ENCODE results near the gene MXRA7.
A peak's percentile ranks its signal among the peaks of the same experiment; 100 is the strongest.

MXRA7 gene

GRCh38 chr17:76672892-76673291, 37.9 kb downstream of the MXRA7 start:
- DNase-seq: no peak

- DNase-seq: no peak
Measured at GRCh38 chr17:76672270-76672851, 38.4 kb downstream of the MXRA7 start.

- DNase-seq: no peak
Measured at GRCh38 chr17:76671912-76672262, 38.9 kb downstream of the MXRA7 start.

- DNase-seq: peak; percentile 100
Measured at GRCh38 chr17:76671123-76671911, 39.4 kb downstream of the MXRA7 start.

GRCh38 chr17:76670718-76671122, 40.0 kb downstream of the MXRA7 start:
- DNase-seq: no peak

- DNase-seq: no peak
Measured at GRCh38 chr17:76670020-76670717, 40.6 kb downstream of the MXRA7 start.

- no peak for DNase-seq
Measured at GRCh38 chr17:76667786-76668453, 42.8 kb downstream of the MXRA7 start.

GRCh38 chr17:76667491-76667755, 43.3 kb downstream of the MXRA7 start:
- no peak for DNase-seq

- DNase-seq: no peak
Measured at GRCh38 chr17:76660656-76661042, 50.1 kb downstream of the MXRA7 start.

- DNase-seq: no peak
Measured at GRCh38 chr17:76659928-76660655, 50.7 kb downstream of the MXRA7 start.

GRCh38 chr17:76658242-76658662, 52.5 kb downstream of the MXRA7 start:
- no peak for DNase-seq

- DNase-seq: no peak
Measured at GRCh38 chr17:76657505-76658241, 53.1 kb downstream of the MXRA7 start.

- no peak for DNase-seq
Measured at GRCh38 chr17:76654408-76654807, 56.4 kb downstream of the MXRA7 start.

- DNase-seq: no peak
Measured at GRCh38 chr17:76650504-76650903, 60.3 kb downstream of the MXRA7 start.

- DNase-seq: no peak
Measured at GRCh38 chr17:76646712-76647111, 64.1 kb downstream of the MXRA7 start.

GRCh38 chr17:76645481-76645880, 65.3 kb downstream of the MXRA7 start:
- no peak for DNase-seq

- DNase-seq: no peak
Measured at GRCh38 chr17:76644995-76645394, 65.8 kb downstream of the MXRA7 start.

GRCh38 chr17:76643553-76644148, 67.1 kb downstream of the MXRA7 start, which contains the start of gene ST6GALNAC1:
ST6GALNAC1 (minus strand) TSS chr17:76643757; CDS start chr17:76643638, 119 bp downstream.
- peak; percentile 28 for DNase-seq

GRCh38 chr17:76642994-76643393, 67.8 kb downstream of the MXRA7 start:
- no peak for DNase-seq

GRCh38 chr17:76642032-76642561, 68.7 kb downstream of the MXRA7 start:
- no peak for DNase-seq

- DNase-seq: no peak
Measured at GRCh38 chr17:76641501-76641900, 69.3 kb downstream of the MXRA7 start.
